ENCODE measurements around the gene SLC12A7. TPM values are rescaled to one million over a fixed set of nuclear protein-coding genes. Genes with fewer than 3 reads are reported as not detected.

The SLC12A7 gene
- total and polyA plus RNA-seq, 7 donors, result 2.3 to 22.0 (median 4.5) TPM

GRCh38 chr5:1104327-1105006, 7.4 kb downstream of the SLC12A7 start:
- DNase-seq (no peak), ATAC-seq (peak; percentile 39 to 57 (median 42))
- intact Hi-C loops (cut with DNase I), result no loop called here
- Histone ChIP-seq H3K27me3 (ENCODE audit: insufficient read depth in 3 of 3, low read length in 2 of 3) (peaks cover 0 to 4% (median 0%) of the 10 kb centered on the region in 3 donors), H3K9me3 (no peaks in the 10 kb centered on the region), H3K27ac (peak overlapping the region; percentile 46), H3K36me3 (ENCODE audit: insufficient read depth in 1 of 2, low read depth in 1 of 2) (no peaks in the 10 kb centered on the region), H3K4me1 (peaks cover 24% of the 10 kb centered on the region), H3K4me3 (no peak overlapping the region)
- TF ChIP-seq, protein P1, sequence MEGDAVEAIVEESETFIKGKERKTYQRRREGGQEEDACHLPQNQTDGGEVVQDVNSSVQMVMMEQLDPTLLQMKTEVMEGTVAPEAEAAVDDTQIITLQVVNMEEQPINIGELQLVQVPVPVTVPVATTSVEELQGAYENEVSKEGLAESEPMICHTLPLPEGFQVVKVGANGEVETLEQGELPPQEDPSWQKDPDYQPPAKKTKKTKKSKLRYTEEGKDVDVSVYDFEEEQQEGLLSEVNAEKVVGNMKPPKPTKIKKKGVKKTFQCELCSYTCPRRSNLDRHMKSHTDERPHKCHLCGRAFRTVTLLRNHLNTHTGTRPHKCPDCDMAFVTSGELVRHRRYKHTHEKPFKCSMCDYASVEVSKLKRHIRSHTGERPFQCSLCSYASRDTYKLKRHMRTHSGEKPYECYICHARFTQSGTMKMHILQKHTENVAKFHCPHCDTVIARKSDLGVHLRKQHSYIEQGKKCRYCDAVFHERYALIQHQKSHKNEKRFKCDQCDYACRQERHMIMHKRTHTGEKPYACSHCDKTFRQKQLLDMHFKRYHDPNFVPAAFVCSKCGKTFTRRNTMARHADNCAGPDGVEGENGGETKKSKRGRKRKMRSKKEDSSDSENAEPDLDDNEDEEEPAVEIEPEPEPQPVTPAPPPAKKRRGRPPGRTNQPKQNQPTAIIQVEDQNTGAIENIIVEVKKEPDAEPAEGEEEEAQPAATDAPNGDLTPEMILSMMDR (IDR thresholded peaks at IDR 0.05), result no peak
- WGBS, 3 donors, result 46 to 54% (median 52%) methylated on average over 25 to 27 of the region's 27 CpGs

DNA sequence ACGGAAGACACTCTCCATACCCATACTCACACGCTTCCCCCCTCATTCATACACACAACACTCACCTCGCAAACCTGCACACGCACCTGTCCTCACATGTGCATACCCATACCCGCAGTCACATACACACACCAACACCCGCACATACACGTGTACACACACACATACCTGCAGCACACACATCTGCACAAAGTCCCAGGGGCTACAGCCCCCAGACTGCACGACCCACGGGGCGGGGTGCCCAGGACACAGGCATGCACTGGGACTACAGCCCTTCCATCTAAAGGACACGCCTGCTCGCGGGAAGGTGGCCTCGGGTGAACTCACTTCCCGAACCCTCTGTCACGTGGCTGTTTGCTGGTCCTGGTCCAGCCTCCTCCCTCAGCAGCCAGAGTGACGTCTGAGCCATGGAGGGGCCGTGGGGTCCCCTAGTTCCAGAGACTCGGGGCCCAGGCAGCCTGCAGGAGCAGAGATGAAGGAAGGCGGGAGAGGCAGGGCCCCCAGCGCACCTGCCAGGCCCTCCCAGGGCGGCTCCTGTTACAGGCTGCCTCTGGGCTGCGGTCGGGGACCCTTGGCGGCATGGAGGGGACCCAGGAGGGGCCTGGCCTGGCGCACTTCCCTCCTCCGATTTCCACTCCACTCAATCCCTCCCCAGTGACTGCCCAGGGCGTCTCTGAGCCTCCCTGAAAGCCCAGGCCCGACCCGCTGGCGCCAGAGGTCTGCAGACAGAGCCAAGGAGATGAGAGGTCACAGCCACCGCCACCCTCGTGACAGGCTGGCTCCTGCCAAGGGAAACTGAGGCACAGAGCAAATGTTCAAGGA, 8.1 kb downstream of the SLC12A7 start:
- DNase-seq (peak; percentile 76 to 86), ATAC-seq (peak; percentile 45 to 71 (median 63))
- intact Hi-C loops (cut with DNase I), result no loop called here
- peak overlapping the region; percentile 46 for H3K27ac ChIP-seq
- peaks cover 0 to 4% (median 0%) of the 10 kb centered on the region in 3 donors for H3K27me3 ChIP-seq (ENCODE audit: insufficient read depth in 3 of 3, low read length in 2 of 3)
- WGBS, 3 donors, result 17 to 21% (median 19%) methylated on average over 25 to 33 of the region's 33 CpGs
- peak overlapping the region; percentile 39 for H3K4me3 ChIP-seq
- no peaks in the 10 kb centered on the region for H3K9me3 ChIP-seq
- H3K36me3 ChIP-seq (ENCODE audit: insufficient read depth in 1 of 2, low read depth in 1 of 2), result no peaks in the 10 kb centered on the region
- TF ChIP-seq, protein P1 (IDR thresholded peaks at IDR 0.05), result no peak
- H3K4me1 ChIP-seq, result peaks cover 24% of the 10 kb centered on the region

- Histone ChIP-seq H3K36me3 (ENCODE audit: insufficient read depth in 1 of 2, low read depth in 1 of 2) (no peaks in the 10 kb centered on the region), H3K4me3 (peak overlapping the region; percentile 39), H3K27ac (peak overlapping the region; percentile 16), H3K27me3 (ENCODE audit: insufficient read depth in 3 of 3, low read length in 2 of 3) (peaks cover 0 to 4% (median 0%) of the 10 kb centered on the region in 3 donors), H3K9me3 (no peaks in the 10 kb centered on the region), H3K4me1 (peaks cover 24% of the 10 kb centered on the region)
- TF ChIP-seq, protein P1 (IDR thresholded peaks at IDR 0.05), result no peak
- no peak for DNase-seq
- WGBS, 3 donors, result 57 to 71% (median 58%) methylated on average over 11 of the region's 11 CpGs
- ATAC-seq, result no peak
- intact Hi-C loops (cut with DNase I), result no loop called here
These were observed 8.8 kb downstream of the SLC12A7 start for GRCh38 chr5:1103093-1103492.

- Histone ChIP-seq H3K27ac (peak overlapping the region; percentile 16), H3K4me1 (peaks cover 24% of the 10 kb centered on the region)
- intact Hi-C loops (cut with DNase I), result no loop called here
These were observed 9.7 kb downstream of the SLC12A7 start for GRCh38 chr5:1101961-1102713.

More at GRCh38 chr5:1101961-1102713, 9.7 kb downstream of the SLC12A7 start:
- H3K4me3 ChIP-seq, result no peak overlapping the region
- DNase-seq (peak; percentile 55 to 74), ATAC-seq (peak in 1 of 4 donors; percentile 49)
- 38 to 51% (median 47%) methylated on average over 23 of the region's 23 CpGs for WGBS, 3 donors
- TF ChIP-seq, protein P1 (IDR thresholded peaks at IDR 0.05), result no peak
- no peaks in the 10 kb centered on the region for H3K36me3 ChIP-seq (ENCODE audit: insufficient read depth in 1 of 2, low read depth in 1 of 2)
- H3K9me3 ChIP-seq, result no peaks in the 10 kb centered on the region
- H3K27me3 ChIP-seq (ENCODE audit: insufficient read depth in 3 of 3, low read length in 2 of 3), result peaks cover 0 to 4% (median 0%) of the 10 kb centered on the region in 3 donors
